ENCODE data around the gene ANKRD49.

GRCh38 chr11:94454301-94454700 lies 39.5 kb upstream of the ANKRD49 start:
- no peak for TF ChIP-seq EP300 (IDR thresholded peaks at IDR 0.05)
- TF ChIP-seq, protein P1, sequence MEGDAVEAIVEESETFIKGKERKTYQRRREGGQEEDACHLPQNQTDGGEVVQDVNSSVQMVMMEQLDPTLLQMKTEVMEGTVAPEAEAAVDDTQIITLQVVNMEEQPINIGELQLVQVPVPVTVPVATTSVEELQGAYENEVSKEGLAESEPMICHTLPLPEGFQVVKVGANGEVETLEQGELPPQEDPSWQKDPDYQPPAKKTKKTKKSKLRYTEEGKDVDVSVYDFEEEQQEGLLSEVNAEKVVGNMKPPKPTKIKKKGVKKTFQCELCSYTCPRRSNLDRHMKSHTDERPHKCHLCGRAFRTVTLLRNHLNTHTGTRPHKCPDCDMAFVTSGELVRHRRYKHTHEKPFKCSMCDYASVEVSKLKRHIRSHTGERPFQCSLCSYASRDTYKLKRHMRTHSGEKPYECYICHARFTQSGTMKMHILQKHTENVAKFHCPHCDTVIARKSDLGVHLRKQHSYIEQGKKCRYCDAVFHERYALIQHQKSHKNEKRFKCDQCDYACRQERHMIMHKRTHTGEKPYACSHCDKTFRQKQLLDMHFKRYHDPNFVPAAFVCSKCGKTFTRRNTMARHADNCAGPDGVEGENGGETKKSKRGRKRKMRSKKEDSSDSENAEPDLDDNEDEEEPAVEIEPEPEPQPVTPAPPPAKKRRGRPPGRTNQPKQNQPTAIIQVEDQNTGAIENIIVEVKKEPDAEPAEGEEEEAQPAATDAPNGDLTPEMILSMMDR (IDR thresholded peaks at IDR 0.05) = no peak

All from gastroesophageal sphincter (tissue), 3 donors.